GM18868 (cell line): ENCODE results near the gene KCNIP4.

Experiments used
- ATAC-seq: cut with Tn5 transposase; IDR thresholded peaks from one replicate; pipeline ENCODE4 v1.9.1; 2021; ENCODE audit warnings: mild to moderate bottlenecking, moderate library complexity; ENCODE audit not compliant: unreplicated experiment

Gene KCNIP4

GRCh38 chr4:20895208-20895607, 1053.4 kb downstream of the KCNIP4 start:
- no peak for ATAC-seq

GRCh38 chr4:20890761-20891160, 1057.8 kb downstream of the KCNIP4 start:
- ATAC-seq: no peak

DNA sequence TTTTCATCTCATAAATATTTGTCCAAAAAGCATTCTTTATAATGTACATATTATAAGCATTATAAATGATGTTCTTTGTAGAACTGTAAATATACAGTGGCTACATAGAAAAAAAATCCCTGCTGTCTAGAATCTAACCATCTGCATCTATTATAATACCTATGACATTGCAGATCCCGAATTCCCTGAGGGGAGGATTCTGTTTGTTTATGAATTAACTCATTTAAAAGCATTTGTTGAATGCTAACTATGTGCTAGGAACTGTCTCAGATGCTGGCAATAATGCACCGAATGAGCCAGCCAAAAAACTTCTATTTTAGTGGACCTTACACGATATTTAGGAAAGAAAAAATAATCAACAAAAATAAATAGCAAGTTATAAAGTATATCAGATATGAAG, 1058.7 kb downstream of the KCNIP4 start:
- no peak for ATAC-seq

GRCh38 chr4:20883677-20884076, 1064.9 kb downstream of the KCNIP4 start:
- no peak for ATAC-seq

- no peak for ATAC-seq
Observed at GRCh38 chr4:20883231-20883630, 1065.3 kb downstream of the KCNIP4 start.

DNA sequence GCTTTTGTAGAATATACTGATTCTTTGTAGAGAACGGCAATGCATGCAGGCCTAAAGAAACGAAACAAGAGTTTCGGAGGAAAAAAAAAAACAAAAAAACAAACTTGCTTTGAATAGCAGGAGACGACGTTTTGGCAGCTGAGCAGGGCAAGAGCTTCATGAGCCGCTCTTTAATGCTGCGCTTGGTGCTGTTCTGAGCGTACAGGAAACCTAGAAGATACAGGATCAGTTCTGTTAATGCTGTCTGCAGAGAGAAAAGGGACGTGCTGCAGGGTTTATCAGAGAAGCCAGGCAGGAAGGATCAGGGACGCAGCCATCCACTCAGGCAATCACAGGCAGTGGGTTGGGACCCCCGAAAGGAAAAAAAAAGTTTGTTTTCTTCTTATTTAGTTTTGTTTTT, 1066.1 kb downstream of the KCNIP4 start:
- ATAC-seq: no peak

- ATAC-seq: no peak
Observed at GRCh38 chr4:20881658-20882057, 1066.9 kb downstream of the KCNIP4 start.

GRCh38 chr4:20878806-20879205, 1069.8 kb downstream of the KCNIP4 start:
- ATAC-seq: no peak

DNA sequence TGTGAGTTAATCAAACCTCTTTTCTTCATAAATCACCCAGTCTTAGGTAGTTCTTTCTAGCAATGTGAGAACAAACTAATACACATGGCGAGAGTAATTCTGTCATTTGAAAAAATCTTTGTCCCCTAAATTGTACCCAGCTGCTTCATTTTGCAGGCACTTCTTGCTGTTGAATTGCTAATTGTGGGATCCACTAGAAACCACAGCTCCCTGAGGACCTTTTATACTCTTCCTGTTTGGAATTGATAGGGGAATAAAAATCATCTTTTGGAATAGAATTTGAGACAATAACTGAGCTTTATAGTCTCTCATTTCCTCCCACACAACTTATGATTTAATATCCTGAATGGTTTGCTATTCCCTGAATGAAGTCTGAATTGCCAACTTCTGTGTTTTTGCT, 1078.1 kb downstream of the KCNIP4 start:
- no peak for ATAC-seq

GRCh38 chr4:20868108-20868507, 1080.5 kb downstream of the KCNIP4 start:
- no peak for ATAC-seq

DNA sequence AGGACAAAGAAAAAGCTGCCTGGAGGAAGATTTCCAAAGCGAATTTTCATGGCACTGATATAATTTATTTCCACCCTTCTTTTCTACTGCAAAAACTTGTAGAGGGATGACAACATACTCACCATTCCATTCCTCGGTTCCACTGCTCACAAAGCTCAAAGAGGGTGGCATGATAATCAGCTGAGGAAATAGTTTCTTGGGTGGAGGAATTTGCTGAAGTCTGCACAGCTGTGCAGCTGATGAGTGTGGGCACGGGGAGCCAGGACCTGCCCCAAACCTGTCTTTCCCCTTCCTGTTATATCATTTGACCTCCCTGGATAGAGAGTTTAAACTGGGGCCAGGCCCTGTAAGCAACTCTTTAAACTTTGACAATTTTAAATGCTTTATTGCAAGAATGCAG, 1087.7 kb downstream of the KCNIP4 start:
- no peak for ATAC-seq

DNA sequence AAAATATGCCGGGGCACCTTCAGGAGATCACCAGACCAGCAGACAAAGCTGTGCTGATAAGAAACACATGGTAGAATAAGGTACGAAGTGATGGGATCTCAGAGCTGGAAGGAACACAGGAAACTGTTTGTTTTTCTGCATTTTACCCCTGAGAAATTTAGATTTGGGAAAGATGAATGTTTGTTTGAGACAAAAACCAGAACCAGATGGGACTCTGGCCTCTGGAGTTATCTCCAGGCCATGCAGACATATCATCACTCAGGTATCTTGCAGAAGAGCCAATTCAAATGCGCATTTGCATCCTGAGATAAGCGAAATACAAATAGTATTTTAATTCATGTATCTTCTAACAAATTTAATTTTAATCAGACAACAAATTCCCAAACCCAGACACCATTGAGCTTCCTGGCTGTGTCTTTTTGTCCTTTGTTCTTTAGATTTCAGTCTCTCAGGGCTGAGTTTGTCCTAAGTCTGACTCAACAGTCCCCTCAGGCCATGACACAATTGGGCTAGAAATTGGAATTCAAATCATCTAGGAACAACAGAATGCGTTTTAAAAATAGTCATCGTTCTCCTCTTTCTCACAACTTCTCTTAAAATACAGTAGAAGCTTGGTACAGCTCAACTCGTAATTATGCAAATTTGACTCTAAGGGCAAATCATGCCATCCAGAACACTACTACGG, 1089.3 kb downstream of the KCNIP4 start:
- no peak for ATAC-seq

DNA sequence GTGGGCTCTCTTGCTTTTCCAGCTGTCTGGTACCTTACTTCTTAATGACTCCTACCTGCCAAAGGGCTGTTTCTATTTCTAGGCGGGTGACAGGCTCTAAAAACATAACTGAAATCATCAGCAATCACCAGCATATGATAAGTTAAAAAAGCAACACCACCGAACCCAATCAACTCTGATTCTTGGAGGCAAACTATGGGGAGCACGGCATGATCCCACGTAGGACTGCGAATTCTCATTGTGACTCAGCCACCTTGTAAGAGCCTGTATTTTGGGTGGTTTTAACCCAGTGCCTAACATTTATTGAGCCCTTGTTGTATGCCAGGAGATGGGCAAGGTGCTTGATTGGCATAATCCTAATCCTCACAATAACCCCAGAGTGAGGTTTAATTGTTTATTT, 1091.5 kb downstream of the KCNIP4 start:
- ATAC-seq: no peak

DNA sequence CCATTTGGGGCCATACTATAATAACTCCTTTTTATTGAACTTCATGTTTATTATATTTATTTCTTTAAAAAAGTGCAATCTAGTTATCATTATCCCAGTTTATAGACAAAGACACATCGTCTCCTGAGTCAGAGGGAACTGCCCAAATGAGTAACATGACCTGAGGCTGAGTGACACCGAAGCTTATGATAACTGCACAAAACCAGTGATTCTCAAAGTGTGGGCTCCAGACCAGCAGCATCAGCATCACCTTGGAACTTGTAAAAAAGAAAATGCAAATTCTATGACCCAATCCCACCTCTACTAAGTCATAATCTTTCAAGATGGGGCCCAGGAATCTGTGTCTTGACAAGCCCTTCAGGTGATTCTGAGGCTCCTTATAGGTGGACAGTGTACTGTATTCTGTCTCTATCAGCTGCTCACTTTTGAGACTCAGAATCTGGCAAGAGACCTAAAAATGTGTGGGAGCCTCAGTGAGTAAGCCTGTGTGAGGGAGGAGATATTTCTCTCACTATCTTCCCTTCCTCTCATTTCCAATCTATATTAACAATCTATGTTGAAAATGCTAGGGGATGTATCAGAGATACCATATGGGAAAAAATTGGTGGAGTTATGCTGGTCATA, 1101.3 kb downstream of the KCNIP4 start:
- ATAC-seq: no peak

GRCh38 chr4:20844311-20844710, 1104.3 kb downstream of the KCNIP4 start:
- ATAC-seq: no peak

DNA sequence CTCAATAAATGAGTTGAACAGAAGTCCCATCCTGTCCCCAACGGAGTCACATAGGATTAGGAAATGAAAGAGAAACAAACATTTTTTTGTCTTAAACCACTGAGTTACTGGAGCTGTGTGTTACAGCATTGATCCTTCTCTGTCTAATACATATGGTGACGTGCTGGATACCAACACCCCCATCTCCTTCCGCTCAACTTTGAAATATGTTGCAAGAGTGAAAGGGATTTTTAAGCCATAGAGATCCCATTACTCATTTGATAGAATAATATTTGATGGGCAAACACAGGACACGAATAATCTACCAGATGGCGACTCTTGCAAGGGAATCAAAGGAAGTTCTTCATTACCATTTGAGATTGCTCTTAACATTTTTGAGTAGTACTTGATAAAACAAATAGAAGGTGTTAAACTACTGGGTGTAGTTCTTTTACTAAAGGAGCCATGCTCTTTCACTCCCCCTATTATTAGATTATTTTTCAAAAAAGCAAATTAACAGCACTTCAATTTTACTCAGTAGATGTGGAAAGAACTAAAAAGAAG, 1107.9 kb downstream of the KCNIP4 start:
- ATAC-seq: no peak

- ATAC-seq: no peak
Observed at GRCh38 chr4:20839957-20840356, 1108.6 kb downstream of the KCNIP4 start.

DNA sequence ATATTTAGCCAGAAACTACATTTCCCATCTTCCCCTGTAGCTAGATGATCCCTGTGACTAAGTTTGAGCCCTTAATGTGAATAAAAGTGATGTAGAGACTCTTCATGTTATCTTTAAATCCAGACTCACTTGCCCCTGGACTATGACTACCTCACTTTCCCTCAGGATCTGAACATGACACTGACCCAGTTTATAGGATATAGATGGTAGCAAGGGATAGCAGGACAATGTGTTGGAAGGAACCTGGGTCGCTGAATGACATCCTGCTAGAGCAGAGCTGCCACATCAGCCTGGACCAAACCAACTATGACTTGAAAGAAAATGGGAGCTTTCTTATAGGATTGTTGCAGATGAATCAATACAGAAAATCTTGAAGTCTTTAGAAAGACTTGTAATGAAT, 1110.1 kb downstream of the KCNIP4 start:
- no peak for ATAC-seq

DNA sequence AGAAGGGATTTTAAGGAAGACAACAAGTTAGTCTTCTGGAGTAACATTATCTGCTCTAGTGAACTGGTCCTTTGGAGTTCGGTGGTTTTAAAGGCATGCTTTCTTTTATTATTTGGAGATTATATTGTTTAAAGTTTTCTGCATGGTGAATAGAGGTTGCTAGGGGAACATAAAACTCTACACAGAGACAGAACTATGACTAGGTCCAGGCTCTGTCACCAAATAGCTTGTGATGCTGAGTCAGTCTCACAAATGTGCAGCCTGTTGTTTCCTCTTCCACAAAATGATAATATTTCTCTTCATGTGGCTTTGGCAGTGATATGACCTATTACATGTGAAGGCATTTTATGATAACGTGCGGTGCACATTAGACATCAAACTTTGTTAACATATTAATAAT, 1115.7 kb downstream of the KCNIP4 start:
- ATAC-seq: no peak

DNA sequence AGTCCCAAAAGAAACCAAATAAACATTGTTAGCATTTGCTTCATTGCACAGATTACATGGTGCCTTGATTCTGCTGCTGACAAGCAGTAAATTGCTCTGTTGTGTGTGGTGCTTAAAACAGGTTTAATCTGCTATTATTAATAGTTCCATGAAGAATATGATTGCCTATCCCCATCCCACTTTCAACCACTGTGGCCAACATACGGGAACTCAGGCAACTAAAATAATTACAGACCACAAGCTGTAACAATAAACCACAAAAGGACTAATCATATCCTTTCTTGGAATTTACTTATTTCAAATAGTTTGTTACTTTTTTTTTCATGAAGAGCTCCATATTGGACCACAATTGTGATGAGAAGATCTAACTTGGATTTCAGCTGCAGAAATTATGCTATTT, 1116.8 kb downstream of the KCNIP4 start:
- no peak for ATAC-seq

DNA sequence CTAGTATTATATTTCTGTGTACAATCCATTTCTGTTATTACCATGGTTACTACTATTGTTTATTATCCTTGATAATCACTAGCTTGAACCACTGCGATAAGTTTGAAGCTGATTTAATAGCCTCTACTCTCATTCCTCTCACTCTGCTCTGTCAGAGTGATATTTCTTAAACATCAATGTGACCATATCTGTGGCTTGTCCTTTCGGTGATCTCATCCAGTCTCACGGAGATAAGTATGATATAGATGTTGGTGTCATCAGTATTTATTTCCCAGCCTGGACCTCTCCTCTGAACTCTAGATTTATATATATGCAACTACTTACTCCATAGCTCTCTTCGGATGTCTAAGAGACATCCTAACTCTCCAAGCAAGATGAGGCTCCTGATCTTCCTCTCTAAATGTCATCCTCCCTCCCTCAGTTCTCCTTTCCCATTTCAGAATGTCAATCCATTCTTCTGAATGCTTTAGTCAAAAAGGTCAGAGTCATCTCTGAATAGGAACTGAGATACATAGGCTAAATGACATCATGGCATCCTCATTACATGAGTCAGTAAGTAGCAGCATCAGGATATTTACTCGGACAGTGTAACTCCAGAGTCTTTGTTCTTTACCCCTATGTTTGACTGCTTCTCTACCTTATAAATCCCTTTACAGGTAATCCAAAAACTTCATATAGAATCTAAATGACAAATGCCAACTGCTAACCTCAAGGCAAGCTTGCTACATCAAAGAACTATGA, 1118.8 kb downstream of the KCNIP4 start:
- no peak for ATAC-seq

GRCh38 chr4:20825505-20825904, 1123.1 kb downstream of the KCNIP4 start:
- ATAC-seq: no peak
